GM19025 (cell line): ENCODE data around the gene CLMN.
A peak's percentile ranks its signal among the peaks of the same experiment; 100 is the strongest.
"Not testable (repeated sequence)": the region's sequence is repeated elsewhere in the genome, so short reads cannot be mapped to it uniquely, and the experiment has no call there.

Source experiments
- ATAC-seq: cut with Tn5 transposase; IDR thresholded peaks from one replicate; pipeline ENCODE4 v1.9.1; 2021; ENCODE audit warnings: mild to moderate bottlenecking, low read depth, moderate library complexity; ENCODE audit not compliant: unreplicated experiment

CLMN gene

GRCh38 chr14:95147597-95147996, 172.1 kb downstream of the CLMN start:
- ATAC-seq = no peak

- ATAC-seq = no peak
Observed at GRCh38 chr14:95146079-95146771, 173.5 kb downstream of the CLMN start.

- ATAC-seq = no peak
Observed at GRCh38 chr14:95144849-95145248, 174.9 kb downstream of the CLMN start.

GRCh38 chr14:95143808-95144620, 175.7 kb downstream of the CLMN start:
- ATAC-seq = no peak

- ATAC-seq = no peak
Observed at GRCh38 chr14:95142208-95142607, 177.5 kb downstream of the CLMN start.

GRCh38 chr14:95141684-95142083, 178.0 kb downstream of the CLMN start:
- ATAC-seq = no peak

- ATAC-seq = no peak
Observed at GRCh38 chr14:95140060-95140858, 179.4 kb downstream of the CLMN start.

- no peak for ATAC-seq
Observed at GRCh38 chr14:95138876-95139275, 180.8 kb downstream of the CLMN start.

- not testable (repeated sequence) for ATAC-seq
Observed at GRCh38 chr14:95138455-95138854, 181.3 kb downstream of the CLMN start.

- no peak for ATAC-seq
Observed at GRCh38 chr14:95137804-95138167, 181.9 kb downstream of the CLMN start.

- ATAC-seq = no peak
Observed at GRCh38 chr14:95137164-95137803, 182.4 kb downstream of the CLMN start.

- no peak for ATAC-seq
Observed at GRCh38 chr14:95136631-95137030, 183.1 kb downstream of the CLMN start.

GRCh38 chr14:95134304-95134933, 185.3 kb downstream of the CLMN start:
- peak; percentile 58 for ATAC-seq

- ATAC-seq = no peak
Observed at GRCh38 chr14:95133282-95133681, 186.4 kb downstream of the CLMN start.

GRCh38 chr14:95132760-95133159, 186.9 kb downstream of the CLMN start:
- no peak for ATAC-seq
